NT2/D1 (cell line): ENCODE data around the gene DOCK11.

Experiments
- SUZ12 ChIP-seq: IDR thresholded peaks from 2 replicates; pipeline ENCODE4 v1.6.1; 2011; ENCODE audit not compliant: insufficient read length, insufficient read depth; ENCODE audit errors: extremely low read depth
- YY1 ChIP-seq: IDR thresholded peaks from 2 replicates; pipeline ENCODE4 v1.6.1; 2011; ENCODE audit not compliant: insufficient read length, insufficient read depth
- ZNF274 ChIP-seq: IDR thresholded peaks from 2 replicates; pipeline ENCODE4 v1.6.1; 2011; ENCODE audit warnings: mild to moderate bottlenecking, low read depth, low read length

GRCh38 chrX:118727686-118728339 is 232.2 kb downstream of the DOCK11 start:
- TF ChIP-seq ZNF274 (no peak), YY1 (no peak), SUZ12 (no peak)
